HG03439 (cell line): ENCODE results near the gene SOCS4.
"Not testable (repeated sequence)": the region's sequence is repeated elsewhere in the genome, so short reads cannot be mapped to it uniquely, and the experiment has no call there.

Experiments
- ATAC-seq: cut with Tn5 transposase; IDR thresholded peaks from one replicate; pipeline ENCODE4 v1.9.1; 2021; ENCODE audit warnings: mild to moderate bottlenecking, moderate library complexity; ENCODE audit not compliant: unreplicated experiment

Gene SOCS4

GRCh38 chr14:55051423-55052268, 24.6 kb downstream of the SOCS4 start, which contains the start of gene MAPK1IP1L:
MAPK1IP1L (plus strand) TSS chr14:55051647; CDS start chr14:55061684, 10,037 bp downstream.
- ATAC-seq = peak; percentile 93

- ATAC-seq = peak; percentile 10
These were observed 25.4 kb downstream of the SOCS4 start for GRCh38 chr14:55052269-55052930.

DNA sequence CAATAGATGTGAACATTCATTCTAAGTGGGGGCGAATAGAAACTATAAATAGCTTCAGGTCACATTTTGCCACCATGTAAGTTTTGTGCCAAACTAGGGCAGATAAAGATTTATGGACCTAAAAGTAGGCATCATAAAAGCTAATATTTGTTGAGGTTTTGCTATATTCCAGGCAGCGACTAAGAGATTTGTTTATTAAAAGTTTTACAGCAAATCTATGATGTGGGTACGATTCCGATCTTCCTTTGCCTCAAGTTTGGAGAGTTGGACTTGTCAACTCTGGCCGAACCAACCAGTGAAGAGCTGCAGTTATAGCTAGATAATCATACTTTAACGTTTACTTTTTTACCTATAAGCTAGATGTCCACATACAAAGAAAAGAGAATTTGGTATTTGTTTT, 26.0 kb downstream of the SOCS4 start:
- no peak for ATAC-seq

DNA sequence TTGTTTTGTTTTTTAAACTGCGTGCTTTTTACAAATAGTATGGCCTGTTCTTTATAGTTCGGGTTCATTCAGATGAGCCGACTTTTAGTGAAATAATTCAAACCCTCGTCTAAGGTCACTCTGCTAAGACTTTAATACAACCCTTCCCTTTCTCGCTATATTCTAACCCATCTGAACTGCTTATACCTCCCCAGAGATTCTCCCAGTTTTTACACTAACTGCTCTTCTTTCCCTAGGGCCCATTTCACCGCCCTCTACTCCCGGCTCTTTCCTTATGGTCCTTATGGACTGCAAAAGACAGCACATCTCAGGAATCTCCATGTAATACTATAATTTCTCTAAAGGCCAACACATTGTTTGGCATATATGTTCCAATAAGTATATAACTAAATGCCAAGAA, 26.5 kb downstream of the SOCS4 start:
- ATAC-seq = no peak

DNA sequence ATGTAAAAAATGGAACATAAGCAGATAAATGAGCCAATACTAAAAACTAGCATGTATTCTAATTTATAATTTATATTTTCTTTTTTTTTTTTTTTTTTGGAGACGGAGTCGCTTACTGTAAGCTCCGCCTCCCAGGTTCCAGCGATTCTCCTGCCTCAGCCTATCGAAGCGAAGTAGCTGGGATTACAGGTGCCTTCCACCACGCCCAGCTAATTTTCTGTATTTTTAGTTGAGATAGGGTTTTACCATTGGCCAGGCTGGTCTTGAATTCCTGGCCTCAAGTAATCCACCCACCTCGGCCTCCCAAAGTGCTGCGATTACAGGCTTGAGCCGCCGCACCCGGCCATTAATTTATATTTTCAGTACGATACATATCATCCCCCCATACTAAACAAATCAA, 27.1 kb downstream of the SOCS4 start:
- no peak for ATAC-seq

DNA sequence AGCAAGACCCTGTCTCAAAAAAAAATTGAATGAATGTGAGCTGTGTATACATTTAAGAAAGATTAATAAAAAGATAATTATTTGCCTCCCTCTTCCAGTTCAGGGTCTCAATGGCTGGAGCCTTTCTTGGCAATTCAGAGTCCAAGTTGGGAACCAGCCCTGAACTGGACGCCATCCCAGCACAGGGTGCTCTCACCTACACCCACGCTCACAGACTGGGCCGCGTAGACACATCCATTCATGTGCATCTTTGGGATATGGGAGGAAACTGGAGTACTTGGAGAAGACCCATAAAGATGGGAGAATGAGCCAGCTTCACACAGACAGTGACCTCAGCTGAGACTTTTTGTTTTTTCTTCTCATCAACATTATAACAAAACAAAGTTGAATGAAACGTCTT, 30.9 kb downstream of the SOCS4 start:
- ATAC-seq = no peak

GRCh38 chr14:55059333-55059732, 32.3 kb downstream of the SOCS4 start:
- ATAC-seq = no peak

- no peak for ATAC-seq
These were observed 35.7 kb downstream of the SOCS4 start for GRCh38 chr14:55062517-55063351.

DNA sequence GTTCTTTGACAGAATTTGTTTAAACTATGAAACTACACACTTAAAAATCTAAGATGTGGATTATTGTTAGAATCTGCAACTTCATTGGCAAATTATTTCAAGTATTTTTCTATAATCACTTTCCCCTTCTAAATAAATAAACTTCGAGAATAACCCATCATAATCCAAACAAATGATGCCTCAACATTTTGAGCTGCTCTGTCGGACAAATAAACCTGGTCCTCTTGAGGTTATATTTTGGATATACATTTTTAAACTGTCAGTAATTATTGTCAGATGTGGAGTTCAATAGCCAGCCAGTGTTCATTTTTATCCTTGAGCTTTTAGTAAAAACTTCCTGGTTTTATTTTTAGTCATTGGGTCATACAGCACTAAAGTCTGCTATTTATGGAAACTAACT, 37.9 kb downstream of the SOCS4 start:
- not testable (repeated sequence) for ATAC-seq

GRCh38 chr14:55065411-55065810, 38.4 kb downstream of the SOCS4 start:
- no peak for ATAC-seq

DNA sequence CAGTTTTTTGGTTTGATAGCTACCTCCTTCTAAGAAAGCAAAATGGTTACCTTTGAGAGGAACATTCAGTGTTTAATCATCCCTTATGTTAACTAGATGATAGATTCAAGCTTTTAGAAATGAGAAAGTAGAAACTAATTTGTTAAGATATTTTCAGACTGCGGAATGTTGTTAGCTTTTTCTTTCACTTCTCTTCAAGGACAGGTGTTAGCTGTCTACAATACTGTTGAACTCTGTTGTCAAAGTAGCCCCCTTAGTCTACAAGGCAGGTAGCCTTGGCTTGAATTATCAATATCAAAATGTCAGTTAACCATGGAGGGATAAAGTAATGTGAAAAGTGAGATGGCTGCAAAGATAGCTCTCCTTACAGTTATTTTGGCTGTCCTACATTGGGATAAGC, 39.2 kb downstream of the SOCS4 start:
- ATAC-seq = no peak

- ATAC-seq = no peak
These were observed 44.0 kb downstream of the SOCS4 start for GRCh38 chr14:55070981-55071411.

- peak; percentile 44 for ATAC-seq
These were observed 45.0 kb downstream of the SOCS4 start for GRCh38 chr14:55071870-55072640.

DNA sequence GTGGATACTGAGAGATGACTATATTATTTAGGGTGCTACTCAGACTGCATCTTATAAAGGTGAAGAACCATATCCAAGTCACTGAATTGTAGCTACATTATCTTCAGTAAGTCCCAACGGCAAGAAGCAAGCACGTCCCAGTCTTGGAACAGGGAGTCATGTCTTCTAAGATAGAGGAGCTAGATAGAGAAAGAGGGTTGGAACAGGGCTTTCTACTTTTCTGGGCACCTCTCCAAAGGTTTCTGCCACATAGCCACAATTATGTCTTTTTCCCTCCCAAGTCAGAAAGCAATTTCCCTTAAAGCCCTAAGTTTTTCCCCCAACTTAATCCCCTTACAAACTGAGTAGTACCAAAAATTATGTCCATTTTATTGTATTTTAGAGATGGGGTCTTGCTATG, 46.8 kb downstream of the SOCS4 start:
- no peak for ATAC-seq

DNA sequence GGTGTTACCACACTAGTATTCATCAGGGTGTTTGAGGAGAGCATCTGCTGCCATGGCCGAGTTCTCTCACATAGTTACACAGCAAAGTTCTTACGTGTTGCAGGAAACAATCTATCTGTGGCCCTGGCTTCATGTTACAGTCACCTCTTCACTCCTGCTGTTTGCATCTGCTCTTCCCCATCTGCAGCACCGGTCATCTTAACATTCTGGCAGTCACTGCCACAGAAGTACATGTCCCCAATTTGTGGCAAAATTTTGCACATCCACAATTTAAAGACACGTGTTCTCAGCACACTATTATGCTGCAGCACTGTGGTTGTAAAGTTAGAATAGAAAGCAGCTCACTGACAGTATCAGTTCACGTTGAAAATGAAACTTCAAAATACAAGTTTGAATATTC, 47.6 kb downstream of the SOCS4 start:
- ATAC-seq = peak; percentile 41

DNA sequence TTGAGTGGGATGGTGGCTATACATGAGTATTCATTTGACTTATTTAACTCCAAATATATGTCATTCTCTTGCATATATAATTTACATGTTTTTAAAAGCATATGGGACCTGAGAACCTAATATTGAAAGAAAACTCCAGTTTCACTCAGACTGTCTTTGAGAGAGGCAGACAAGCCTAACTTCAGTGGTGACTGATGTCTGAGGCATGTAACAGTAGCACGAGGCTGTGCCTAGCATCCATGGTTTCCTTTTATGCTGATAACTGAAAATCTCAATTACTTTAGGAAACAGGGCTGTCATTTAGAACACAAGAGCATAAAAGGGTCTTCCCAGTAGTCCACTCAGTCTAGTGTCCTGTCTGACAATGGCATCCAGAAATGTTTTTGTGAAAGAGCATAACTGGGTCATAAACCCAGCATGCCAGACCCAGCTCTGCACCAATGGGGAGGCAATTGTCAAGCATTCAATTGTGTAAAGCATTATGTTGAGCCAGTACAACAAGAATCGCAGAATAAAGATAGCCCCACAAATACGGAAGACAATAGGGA, 48.7 kb downstream of the SOCS4 start:
- no peak for ATAC-seq

DNA sequence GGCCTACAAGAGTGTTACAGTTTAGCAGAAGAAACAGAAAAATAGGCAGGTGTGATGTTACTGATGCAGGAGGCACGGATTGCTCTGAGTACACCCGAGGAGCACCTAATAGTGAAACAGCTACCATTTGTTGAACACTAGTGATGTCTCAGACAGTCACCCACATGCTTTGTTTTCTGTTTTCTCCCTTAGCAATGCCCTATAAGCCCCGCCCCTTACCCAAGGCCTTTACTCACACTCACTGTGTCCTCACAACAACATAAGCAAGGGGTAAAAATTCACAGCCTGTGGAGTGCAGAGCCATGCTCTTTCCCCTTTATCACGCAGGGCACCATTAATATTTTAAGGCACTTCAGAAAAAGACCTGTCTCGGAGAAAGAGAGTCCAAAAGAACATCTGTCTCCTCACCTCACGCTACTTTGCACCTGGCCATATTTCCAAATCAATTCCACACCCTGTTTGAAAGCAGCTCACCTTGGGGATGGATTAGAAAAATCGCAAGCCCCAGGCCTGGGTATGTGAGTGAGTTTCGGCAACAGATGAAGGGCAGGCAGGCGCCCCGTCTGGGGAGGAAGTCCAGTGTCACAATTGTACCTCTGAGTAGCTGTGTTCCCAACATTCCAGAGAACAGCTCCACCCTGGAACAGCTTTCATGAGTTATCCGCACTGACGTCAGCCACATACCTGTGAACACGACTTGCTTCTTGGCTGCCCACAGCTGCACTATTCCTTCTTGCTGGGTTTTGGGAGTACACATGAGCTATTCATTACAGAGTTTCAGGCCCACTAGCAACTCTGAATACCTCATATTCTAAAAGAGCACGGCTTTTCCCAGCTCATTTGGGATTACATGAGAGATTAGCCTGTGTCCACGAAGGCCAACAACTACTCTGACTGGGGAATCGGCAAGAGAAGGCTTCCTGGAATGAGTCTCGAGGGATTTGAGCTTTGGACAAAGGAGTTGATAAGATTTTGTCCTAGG, 50.4 kb downstream of the SOCS4 start:
- no peak for ATAC-seq

DNA sequence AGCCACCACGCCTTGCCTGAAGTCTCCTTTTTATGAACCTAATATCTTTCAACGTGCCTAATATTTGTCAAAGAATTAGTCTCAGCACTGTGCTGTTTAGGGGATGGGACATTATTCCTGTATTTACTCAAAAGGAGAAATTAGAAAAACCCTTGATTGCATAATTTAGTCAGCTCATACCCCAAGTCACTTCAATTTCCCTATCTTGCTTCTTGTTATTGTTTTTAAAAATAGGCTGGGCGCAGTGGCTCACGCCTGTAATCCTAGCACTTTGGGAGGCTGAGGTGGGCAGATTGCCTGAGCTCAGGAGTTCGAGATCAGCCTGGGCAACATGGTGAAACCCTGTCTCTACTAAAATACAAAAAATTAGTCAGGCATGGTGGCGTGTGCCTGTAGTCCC, 52.9 kb downstream of the SOCS4 start:
- not testable (repeated sequence) for ATAC-seq

DNA sequence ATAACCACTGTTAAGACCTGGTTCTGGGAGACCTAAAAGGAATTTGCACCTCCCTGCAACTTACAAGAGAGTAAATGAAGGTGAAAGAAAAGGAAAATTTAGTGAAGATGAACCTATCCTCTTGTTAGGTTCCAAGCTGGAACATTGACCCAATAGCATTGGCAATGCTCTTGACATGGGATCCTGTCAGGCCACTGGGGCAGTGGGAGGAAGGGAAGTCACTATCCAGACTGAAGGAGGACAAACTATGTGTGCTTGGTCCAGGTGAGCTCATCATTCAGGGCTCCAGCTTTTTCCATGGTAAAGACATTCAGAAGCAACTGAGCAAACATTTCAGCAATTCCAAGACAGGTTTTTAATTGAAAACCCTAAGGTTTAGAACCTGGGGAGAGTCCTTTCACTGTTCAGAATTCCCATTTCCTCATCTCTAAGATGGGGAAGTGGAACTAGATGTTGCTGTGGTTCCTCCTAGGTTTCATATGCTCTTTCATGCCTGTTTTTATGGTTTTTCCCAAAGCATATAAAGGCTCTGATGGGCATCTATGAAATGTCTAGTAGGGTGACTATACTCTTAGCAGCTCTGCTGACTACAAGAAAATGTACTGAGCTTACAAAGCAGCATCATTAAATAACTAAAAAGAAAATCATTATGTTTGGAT, 57.5 kb downstream of the SOCS4 start:
- no peak for ATAC-seq
